Stimulated activated CD4-positive, alpha-beta T cell treated with anti-CD3 and anti-CD28 coated beads, TNF-alpha, amount 100 ng/mL, for 24 hours (primary cell): Measurements from ENCODE around the gene CARD19.

Experiments
- DNase-seq, 3 experiments: peaks; one replicate each; pipeline ENCODE4 v3.0.0-alpha.2; 2020; ENCODE audit warnings: low read depth in 3 of 3

Gene CARD19

GRCh38 chr9:93096131-93096802 is at the start of gene CARD19:
Gene CARD19 (plus strand): TSS chr9:93096217. CDS start chr9:93096346, 129 bp downstream.
- peak in 1 of 3 experiments; percentile 51 for DNase-seq

GRCh38 chr9:93048566-93049448 is 47.2 kb upstream of the CARD19 start:
- no peak for DNase-seq

- DNase-seq: no peak
Observed at GRCh38 chr9:93049491-93049890, 46.5 kb upstream of the CARD19 start.

GRCh38 chr9:93050231-93050630 is 45.8 kb upstream of the CARD19 start:
- DNase-seq: no peak

GRCh38 chr9:93051680-93052089 is 44.3 kb upstream of the CARD19 start:
- no peak for DNase-seq

- DNase-seq: no peak
Observed at GRCh38 chr9:93052791-93053540, 43.1 kb upstream of the CARD19 start.

- DNase-seq: no peak
Observed at GRCh38 chr9:93053781-93054331, 42.2 kb upstream of the CARD19 start.

- DNase-seq: no peak
Observed at GRCh38 chr9:93054758-93055704, 41.0 kb upstream of the CARD19 start.

GRCh38 chr9:93057042-93057702 is 38.8 kb upstream of the CARD19 start:
- no peak for DNase-seq

GRCh38 chr9:93057703-93058354 is 38.2 kb upstream of the CARD19 start:
- no peak for DNase-seq

- peak; percentile 38 to 67 (median 38) for DNase-seq
Observed at GRCh38 chr9:93058355-93059010, 37.5 kb upstream of the CARD19 start, which contains the start of gene SUSD3. Gene SUSD3 (plus strand): TSS chr9:93058701. CDS start chr9:93058743, 42 bp downstream.

- no peak for DNase-seq
Observed at GRCh38 chr9:93059011-93059714, 36.9 kb upstream of the CARD19 start.

- DNase-seq: no peak
Observed at GRCh38 chr9:93059715-93060578, 36.1 kb upstream of the CARD19 start.

GRCh38 chr9:93060746-93061259 is 35.2 kb upstream of the CARD19 start:
- no peak for DNase-seq

- no peak for DNase-seq
Observed at GRCh38 chr9:93061260-93061751, 34.7 kb upstream of the CARD19 start.

GRCh38 chr9:93061791-93062763 is 33.9 kb upstream of the CARD19 start:
- DNase-seq: no peak
